ENCODE results near the gene RAX2.
"Not testable (repeated sequence)": the region's sequence is repeated elsewhere in the genome, so short reads cannot be mapped to it uniquely, and the experiment has no call there.

RAX2 gene

GRCh38 chr19:3771906-3772455, at the start of gene RAX2:
TSS of gene RAX2 (minus strand) at chr19:3772228. CDS start at chr19:3771742, 486 bp downstream.
- no peak for DNase-seq (ENCODE audit: low read depth)
- H3K4me3 ChIP-seq (ENCODE audit: low read depth, low read length): no peak within 1 kb of the TSS

GRCh38 chr19:3821156-3821555, 49.1 kb upstream of the RAX2 start:
- no peak for DNase-seq (ENCODE audit: low read depth)
- no peak overlapping the region for H3K4me3 ChIP-seq (ENCODE audit: low read depth, low read length)

- no peak for DNase-seq (ENCODE audit: low read depth)
- H3K4me3 ChIP-seq (ENCODE audit: low read depth, low read length): no peak overlapping the region
Observed at GRCh38 chr19:3819989-3820388, 48.0 kb upstream of the RAX2 start.

GRCh38 chr19:3818918-3819317, 46.9 kb upstream of the RAX2 start:
- no peak for DNase-seq (ENCODE audit: low read depth)
- no peak overlapping the region for H3K4me3 ChIP-seq (ENCODE audit: low read depth, low read length)

GRCh38 chr19:3818466-3818865, 46.4 kb upstream of the RAX2 start:
- no peak overlapping the region for H3K4me3 ChIP-seq (ENCODE audit: low read depth, low read length)
- DNase-seq (ENCODE audit: low read depth): no peak

- DNase-seq (ENCODE audit: low read depth): no peak
- H3K4me3 ChIP-seq (ENCODE audit: low read depth, low read length): no peak overlapping the region
Observed at GRCh38 chr19:3817761-3818160, 45.7 kb upstream of the RAX2 start.

- no peak for DNase-seq (ENCODE audit: low read depth)
- no peak overlapping the region for H3K4me3 ChIP-seq (ENCODE audit: low read depth, low read length)
Observed at GRCh38 chr19:3816566-3817218, 44.7 kb upstream of the RAX2 start.

GRCh38 chr19:3816148-3816547, 44.1 kb upstream of the RAX2 start:
- not testable (repeated sequence) for H3K4me3 ChIP-seq (ENCODE audit: low read depth, low read length); DNase-seq (ENCODE audit: low read depth)

- DNase-seq (ENCODE audit: low read depth): no peak
- no peak overlapping the region for H3K4me3 ChIP-seq (ENCODE audit: low read depth, low read length)
Observed at GRCh38 chr19:3814648-3815047, 42.6 kb upstream of the RAX2 start.

- H3K4me3 ChIP-seq (ENCODE audit: low read depth, low read length): no peak overlapping the region
- no peak for DNase-seq (ENCODE audit: low read depth)
Observed at GRCh38 chr19:3813473-3814392, 41.7 kb upstream of the RAX2 start.

GRCh38 chr19:3810708-3811355, 38.8 kb upstream of the RAX2 start:
- no peak overlapping the region for H3K4me3 ChIP-seq (ENCODE audit: low read depth, low read length)
- DNase-seq (ENCODE audit: low read depth): no peak

GRCh38 chr19:3809881-3810707, 38.1 kb upstream of the RAX2 start:
- DNase-seq (ENCODE audit: low read depth): no peak

GRCh38 chr19:3808420-3809143, 36.6 kb upstream of the RAX2 start:
- no peak overlapping the region for H3K4me3 ChIP-seq (ENCODE audit: low read depth, low read length)
- DNase-seq (ENCODE audit: low read depth): no peak

More at GRCh38 chr19:3809881-3810707, 38.1 kb upstream of the RAX2 start:
- no peak overlapping the region for H3K4me3 ChIP-seq (ENCODE audit: low read depth, low read length)

GRCh38 chr19:3807574-3808354, 35.7 kb upstream of the RAX2 start:
- no peak for DNase-seq (ENCODE audit: low read depth)
- no peak overlapping the region for H3K4me3 ChIP-seq (ENCODE audit: low read depth, low read length)

- no peak overlapping the region for H3K4me3 ChIP-seq (ENCODE audit: low read depth, low read length)
- DNase-seq (ENCODE audit: low read depth): no peak
Observed at GRCh38 chr19:3807131-3807480, 35.1 kb upstream of the RAX2 start.

- DNase-seq (ENCODE audit: low read depth): no peak
- no peak overlapping the region for H3K4me3 ChIP-seq (ENCODE audit: low read depth, low read length)
Observed at GRCh38 chr19:3805859-3806258, 33.8 kb upstream of the RAX2 start.

- no peak for DNase-seq (ENCODE audit: low read depth)
- H3K4me3 ChIP-seq (ENCODE audit: low read depth, low read length): no peak overlapping the region
Observed at GRCh38 chr19:3804429-3804828, 32.4 kb upstream of the RAX2 start.

GRCh38 chr19:3803986-3804385, 32.0 kb upstream of the RAX2 start:
- no peak for DNase-seq (ENCODE audit: low read depth)
- no peak overlapping the region for H3K4me3 ChIP-seq (ENCODE audit: low read depth, low read length)

Measured in skeletal muscle cell (primary cell).